ENCODE results near the gene CDC42BPB.

The CDC42BPB gene

DNA sequence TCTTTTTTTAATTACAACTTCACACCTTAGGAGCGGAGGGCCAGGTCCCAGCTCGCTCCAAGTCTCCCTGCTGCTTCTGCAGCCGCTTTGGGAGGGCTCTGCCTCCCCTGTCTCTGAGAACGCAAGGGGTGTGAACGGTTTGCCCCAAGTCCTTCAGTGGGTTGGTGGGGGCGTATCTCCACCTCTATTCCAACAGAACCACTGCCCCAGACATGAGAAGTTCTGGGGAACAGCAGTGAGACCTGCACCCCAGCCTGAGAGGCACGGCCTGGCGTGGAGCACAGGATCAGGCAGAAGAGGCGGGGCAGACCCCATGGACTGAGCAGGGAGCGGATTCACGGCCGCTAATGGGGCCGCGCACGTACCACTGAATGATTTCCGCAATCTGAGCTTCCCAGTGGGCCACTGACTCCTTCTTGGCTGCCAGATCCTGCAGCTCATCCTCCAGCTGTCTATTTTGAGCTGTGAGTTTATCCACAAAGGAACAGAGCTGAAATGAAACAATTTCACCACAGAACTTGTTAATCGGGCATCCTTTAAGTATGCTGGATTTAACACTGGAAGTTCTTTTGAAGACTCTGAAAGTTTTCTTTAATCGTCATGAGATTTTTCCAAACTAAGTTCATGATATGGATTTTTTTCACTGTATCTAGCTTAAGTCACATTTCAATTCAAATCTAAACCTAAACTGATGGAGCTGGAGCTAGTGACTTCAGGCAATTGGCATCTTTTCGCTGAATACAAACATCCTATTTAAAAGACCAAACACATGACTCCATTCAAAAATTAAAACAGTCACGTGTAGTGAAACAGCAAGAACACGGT, 90.5 kb downstream of the CDC42BPB start:
- H3K4me3 ChIP-seq (ENCODE audit: low read length): no peak overlapping the region
- no peak overlapping the region for H3K27ac ChIP-seq (ENCODE audit: low read length)
- H3K36me3 ChIP-seq (replicated peaks; ENCODE audit: low read depth, low read length): no peaks in the 10 kb centered on the region
- no peaks in the 10 kb centered on the region for H3K27me3 ChIP-seq (ENCODE audit: low read depth, low read length)
- H2AFZ ChIP-seq (ENCODE audit: low read depth, low read length): no peak overlapping the region
- H3K4me1 ChIP-seq (ENCODE audit: low read length): no peaks in the 10 kb centered on the region
- no peak overlapping the region for H3K4me2 ChIP-seq (ENCODE audit: low read length)
- no peaks in the 10 kb centered on the region for H4K20me1 ChIP-seq (ENCODE audit: insufficient read depth, low read length)
- H3K79me2 ChIP-seq (ENCODE audit: low read length): no peaks in the 10 kb centered on the region
- TF ChIP-seq EZH2phosphoT487 (IDR thresholded peaks at IDR 0.05; ENCODE audit: low read depth): no peak
- TF ChIP-seq, protein P1, sequence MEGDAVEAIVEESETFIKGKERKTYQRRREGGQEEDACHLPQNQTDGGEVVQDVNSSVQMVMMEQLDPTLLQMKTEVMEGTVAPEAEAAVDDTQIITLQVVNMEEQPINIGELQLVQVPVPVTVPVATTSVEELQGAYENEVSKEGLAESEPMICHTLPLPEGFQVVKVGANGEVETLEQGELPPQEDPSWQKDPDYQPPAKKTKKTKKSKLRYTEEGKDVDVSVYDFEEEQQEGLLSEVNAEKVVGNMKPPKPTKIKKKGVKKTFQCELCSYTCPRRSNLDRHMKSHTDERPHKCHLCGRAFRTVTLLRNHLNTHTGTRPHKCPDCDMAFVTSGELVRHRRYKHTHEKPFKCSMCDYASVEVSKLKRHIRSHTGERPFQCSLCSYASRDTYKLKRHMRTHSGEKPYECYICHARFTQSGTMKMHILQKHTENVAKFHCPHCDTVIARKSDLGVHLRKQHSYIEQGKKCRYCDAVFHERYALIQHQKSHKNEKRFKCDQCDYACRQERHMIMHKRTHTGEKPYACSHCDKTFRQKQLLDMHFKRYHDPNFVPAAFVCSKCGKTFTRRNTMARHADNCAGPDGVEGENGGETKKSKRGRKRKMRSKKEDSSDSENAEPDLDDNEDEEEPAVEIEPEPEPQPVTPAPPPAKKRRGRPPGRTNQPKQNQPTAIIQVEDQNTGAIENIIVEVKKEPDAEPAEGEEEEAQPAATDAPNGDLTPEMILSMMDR (IDR thresholded peaks at IDR 0.05; ENCODE audit: low read depth, low read length): no peak
- H3K9me3 ChIP-seq (ENCODE audit: insufficient read depth, low read length): no peaks in the 10 kb centered on the region
- no peak overlapping the region for H3K9ac ChIP-seq (ENCODE audit: low read length)

DNA sequence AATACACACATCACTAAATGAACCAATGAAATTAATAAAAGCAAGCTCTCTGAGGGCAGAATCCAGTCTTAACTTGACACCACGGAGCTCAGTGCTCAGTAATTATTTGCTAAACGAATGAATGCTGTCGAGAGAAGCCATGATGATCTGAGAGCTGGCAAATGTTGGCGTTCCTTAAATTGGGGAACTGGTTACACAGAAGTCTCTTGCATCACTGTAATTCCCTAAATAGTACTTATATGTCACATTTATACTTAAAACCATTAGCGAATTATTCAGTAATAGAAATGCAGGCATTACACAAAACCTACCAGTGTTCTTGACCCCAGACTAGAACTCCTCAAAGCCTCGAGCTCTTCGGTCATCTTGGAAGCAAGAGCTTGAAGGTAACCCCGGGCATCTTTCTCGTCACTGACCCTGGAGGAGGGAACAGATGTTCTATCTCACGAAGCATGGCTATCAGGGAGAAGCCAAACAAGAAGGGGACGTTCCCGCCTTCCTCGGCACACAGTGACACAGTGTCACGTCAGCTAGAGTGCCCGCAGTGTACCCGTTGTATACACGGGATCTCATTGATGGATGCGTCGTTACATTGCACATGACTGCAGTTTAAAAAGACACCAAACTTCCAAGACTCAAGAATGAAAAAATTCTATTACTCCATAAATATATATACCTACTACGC, 91.2 kb downstream of the CDC42BPB start:
- no peak overlapping the region for H3K27ac ChIP-seq (ENCODE audit: low read length)
- no peak overlapping the region for H3K9ac ChIP-seq (ENCODE audit: low read length)
- no peaks in the 10 kb centered on the region for H3K4me1 ChIP-seq (ENCODE audit: low read length)
- no peaks in the 10 kb centered on the region for H3K9me3 ChIP-seq (ENCODE audit: insufficient read depth, low read length)
- H3K4me3 ChIP-seq (ENCODE audit: low read length): no peak overlapping the region
- H3K79me2 ChIP-seq (ENCODE audit: low read length): no peaks in the 10 kb centered on the region
- no peaks in the 10 kb centered on the region for H4K20me1 ChIP-seq (ENCODE audit: insufficient read depth, low read length)
- no peaks in the 10 kb centered on the region for H3K27me3 ChIP-seq (ENCODE audit: low read depth, low read length)
- H3K36me3 ChIP-seq (replicated peaks; ENCODE audit: low read depth, low read length): no peaks in the 10 kb centered on the region
- TF ChIP-seq, protein P1 (IDR thresholded peaks at IDR 0.05; ENCODE audit: low read depth, low read length): no peak
- TF ChIP-seq EZH2phosphoT487 (IDR thresholded peaks at IDR 0.05; ENCODE audit: low read depth): no peak
- H3K4me2 ChIP-seq (ENCODE audit: low read length): no peak overlapping the region
- no peak overlapping the region for H2AFZ ChIP-seq (ENCODE audit: low read depth, low read length)

DNA sequence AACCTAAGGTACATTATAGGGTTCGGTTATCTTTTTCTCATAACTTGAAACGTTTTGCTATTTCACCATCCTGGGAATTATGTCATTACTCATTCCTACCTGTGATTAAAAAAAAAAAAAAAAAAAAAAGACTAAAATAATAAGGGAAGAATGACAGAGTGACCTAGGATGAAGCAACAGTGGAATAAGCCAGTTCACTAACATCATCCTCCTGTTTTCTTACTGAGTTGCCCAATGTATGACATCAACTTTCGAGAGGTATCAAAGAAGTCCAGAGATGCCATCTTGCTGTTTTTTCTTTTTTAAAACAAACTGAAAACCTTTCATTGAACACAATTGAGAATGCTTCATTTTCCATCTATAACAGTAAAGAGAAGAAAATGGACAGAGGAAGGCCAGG, 92.1 kb downstream of the CDC42BPB start:
- no peak overlapping the region for H3K9ac ChIP-seq (ENCODE audit: low read length)
- no peak for TF ChIP-seq EZH2phosphoT487 (IDR thresholded peaks at IDR 0.05; ENCODE audit: low read depth)
- TF ChIP-seq, protein P1 (IDR thresholded peaks at IDR 0.05; ENCODE audit: low read depth, low read length): no peak
- no peaks in the 10 kb centered on the region for H3K27me3 ChIP-seq (ENCODE audit: low read depth, low read length)
- H3K4me1 ChIP-seq (ENCODE audit: low read length): no peaks in the 10 kb centered on the region
- no peak overlapping the region for H3K4me2 ChIP-seq (ENCODE audit: low read length)
- no peak overlapping the region for H3K27ac ChIP-seq (ENCODE audit: low read length)
- no peak overlapping the region for H2AFZ ChIP-seq (ENCODE audit: low read depth, low read length)
- no peaks in the 10 kb centered on the region for H3K36me3 ChIP-seq (replicated peaks; ENCODE audit: low read depth, low read length)
- H3K4me3 ChIP-seq (ENCODE audit: low read length): no peak overlapping the region
- H3K79me2 ChIP-seq (ENCODE audit: low read length): no peaks in the 10 kb centered on the region
- no peaks in the 10 kb centered on the region for H4K20me1 ChIP-seq (ENCODE audit: insufficient read depth, low read length)
- H3K9me3 ChIP-seq (ENCODE audit: insufficient read depth, low read length): no peaks in the 10 kb centered on the region

DNA sequence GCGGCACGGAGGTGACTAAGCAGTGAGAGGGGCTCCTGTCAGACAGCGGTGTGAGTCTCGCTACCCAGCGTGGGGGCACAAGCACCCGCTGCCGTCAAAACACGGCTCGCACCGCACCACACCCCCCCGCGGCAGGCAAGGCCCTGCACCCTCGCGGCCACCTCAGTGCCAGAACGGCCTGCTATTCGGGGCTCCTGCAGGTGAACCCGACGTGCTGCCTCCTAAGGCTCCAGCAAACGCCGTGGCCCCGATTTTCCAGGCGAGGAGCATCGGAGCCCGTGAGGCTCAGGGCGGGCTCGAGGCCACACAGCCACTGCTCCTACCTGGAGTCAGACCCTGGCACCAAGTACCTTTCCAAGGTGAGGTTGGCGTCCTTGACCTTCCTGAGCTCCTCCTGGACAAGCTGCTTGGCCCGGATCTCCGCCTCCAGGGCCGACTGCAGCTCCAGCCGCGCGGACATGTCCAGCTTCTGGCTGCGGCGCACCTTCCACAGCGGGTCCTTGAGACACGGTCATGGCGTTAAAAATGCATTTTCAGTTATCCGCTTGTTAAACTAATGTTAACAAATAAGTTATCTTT, 93.1 kb downstream of the CDC42BPB start:
- H3K36me3 ChIP-seq (replicated peaks; ENCODE audit: low read depth, low read length): no peaks in the 10 kb centered on the region

More for the DNA sequence above, 93.1 kb downstream of the CDC42BPB start:
- no peak for TF ChIP-seq EZH2phosphoT487 (IDR thresholded peaks at IDR 0.05; ENCODE audit: low read depth)
- H3K27ac ChIP-seq (ENCODE audit: low read length): no peak overlapping the region
- H3K79me2 ChIP-seq (ENCODE audit: low read length): no peaks in the 10 kb centered on the region
- H3K9ac ChIP-seq (ENCODE audit: low read length): no peak overlapping the region
- no peak overlapping the region for H2AFZ ChIP-seq (ENCODE audit: low read depth, low read length)
- no peak overlapping the region for H3K4me3 ChIP-seq (ENCODE audit: low read length)
- H3K4me2 ChIP-seq (ENCODE audit: low read length): no peak overlapping the region
- H3K4me1 ChIP-seq (ENCODE audit: low read length): no peaks in the 10 kb centered on the region
- H4K20me1 ChIP-seq (ENCODE audit: insufficient read depth, low read length): no peaks in the 10 kb centered on the region
- H3K9me3 ChIP-seq (ENCODE audit: insufficient read depth, low read length): no peaks in the 10 kb centered on the region
- no peaks in the 10 kb centered on the region for H3K27me3 ChIP-seq (ENCODE audit: low read depth, low read length)

All from OCI-LY3 (cell line).